Measurements from ENCODE around the gene PLAAT1.

PLAAT1 gene

GRCh38 chr3:193207290-193208273, 33.4 kb upstream of the PLAAT1 start:
- Histone ChIP-seq H3K9me2 (ENCODE audit: low read depth, low read length) (no peaks in the 10 kb centered on the region), H3K4me2 (ENCODE audit: low read length) (no peak overlapping the region), H3K9ac (ENCODE audit: low read length) (no peak overlapping the region), H3K4me1 (ENCODE audit: insufficient read depth, low read length, severe bottlenecking) (no peaks in the 10 kb centered on the region), H3K9me3 (ENCODE audit: low read length) (no peaks in the 10 kb centered on the region), H3F3A (ENCODE audit: insufficient read depth, low read length) (no peaks in the 10 kb centered on the region), H3K27ac (ENCODE audit: low read depth, low read length, poor library complexity, severe bottlenecking) (no peak overlapping the region), H4K20me1 (ENCODE audit: insufficient read depth, low read length) (no peaks in the 10 kb centered on the region), H3K36me3 (ENCODE audit: insufficient read depth, low read length) (no peaks in the 10 kb centered on the region), H3K27me3 (ENCODE audit: insufficient read depth, low read length) (no peaks in the 10 kb centered on the region), H3K79me2 (ENCODE audit: insufficient read depth, low read length) (no peaks in the 10 kb centered on the region), H2AFZ (ENCODE audit: low read length) (no peak overlapping the region), H3K4me3 (ENCODE audit: low read depth, low read length, poor library complexity, severe bottlenecking) (no peak overlapping the region)
- no peak for TF ChIP-seq EZH2 (IDR thresholded peaks at IDR 0.05; ENCODE audit: borderline replicate concordance, low read length)
- no peak for TF ChIP-seq CTCF (IDR thresholded peaks at IDR 0.05; ENCODE audit: low read length)

GRCh38 chr3:193210618-193211017, 30.4 kb upstream of the PLAAT1 start:
- Histone ChIP-seq H3F3A (ENCODE audit: insufficient read depth, low read length) (no peaks in the 10 kb centered on the region), H3K9me3 (ENCODE audit: low read length) (no peaks in the 10 kb centered on the region), H3K36me3 (ENCODE audit: insufficient read depth, low read length) (no peaks in the 10 kb centered on the region), H3K9ac (ENCODE audit: low read length) (no peak overlapping the region), H4K20me1 (ENCODE audit: insufficient read depth, low read length) (no peaks in the 10 kb centered on the region), H2AFZ (ENCODE audit: low read length) (no peak overlapping the region), H3K9me2 (ENCODE audit: low read depth, low read length) (no peaks in the 10 kb centered on the region), H3K4me2 (ENCODE audit: low read length) (no peak overlapping the region), H3K4me1 (ENCODE audit: insufficient read depth, low read length, severe bottlenecking) (no peaks in the 10 kb centered on the region), H3K79me2 (ENCODE audit: insufficient read depth, low read length) (no peaks in the 10 kb centered on the region), H3K27ac (ENCODE audit: low read depth, low read length, poor library complexity, severe bottlenecking) (no peak overlapping the region), H3K4me3 (ENCODE audit: low read depth, low read length, poor library complexity, severe bottlenecking) (no peak overlapping the region), H3K27me3 (ENCODE audit: insufficient read depth, low read length) (no peaks in the 10 kb centered on the region)
- TF ChIP-seq CTCF (IDR thresholded peaks at IDR 0.05; ENCODE audit: low read length), result no peak
- no peak for TF ChIP-seq EZH2 (IDR thresholded peaks at IDR 0.05; ENCODE audit: borderline replicate concordance, low read length)

- Histone ChIP-seq H3K4me3 (ENCODE audit: low read depth, low read length, poor library complexity, severe bottlenecking) (no peak overlapping the region), H3K27ac (ENCODE audit: low read depth, low read length, poor library complexity, severe bottlenecking) (no peak overlapping the region), H3K79me2 (ENCODE audit: insufficient read depth, low read length) (no peaks in the 10 kb centered on the region), H3K9ac (ENCODE audit: low read length) (no peak overlapping the region), H3K27me3 (ENCODE audit: insufficient read depth, low read length) (no peaks in the 10 kb centered on the region), H4K20me1 (ENCODE audit: insufficient read depth, low read length) (no peaks in the 10 kb centered on the region), H3K4me1 (ENCODE audit: insufficient read depth, low read length, severe bottlenecking) (no peaks in the 10 kb centered on the region), H2AFZ (ENCODE audit: low read length) (no peak overlapping the region), H3K9me3 (ENCODE audit: low read length) (no peaks in the 10 kb centered on the region), H3K36me3 (ENCODE audit: insufficient read depth, low read length) (no peaks in the 10 kb centered on the region), H3F3A (ENCODE audit: insufficient read depth, low read length) (no peaks in the 10 kb centered on the region), H3K9me2 (ENCODE audit: low read depth, low read length) (no peaks in the 10 kb centered on the region), H3K4me2 (ENCODE audit: low read length) (no peak overlapping the region)
- no peak for TF ChIP-seq CTCF (IDR thresholded peaks at IDR 0.05; ENCODE audit: low read length)
Observed at GRCh38 chr3:193211173-193211572, 29.8 kb upstream of the PLAAT1 start.
